ENCODE data around the gene CKM.

The CKM gene

DNA sequence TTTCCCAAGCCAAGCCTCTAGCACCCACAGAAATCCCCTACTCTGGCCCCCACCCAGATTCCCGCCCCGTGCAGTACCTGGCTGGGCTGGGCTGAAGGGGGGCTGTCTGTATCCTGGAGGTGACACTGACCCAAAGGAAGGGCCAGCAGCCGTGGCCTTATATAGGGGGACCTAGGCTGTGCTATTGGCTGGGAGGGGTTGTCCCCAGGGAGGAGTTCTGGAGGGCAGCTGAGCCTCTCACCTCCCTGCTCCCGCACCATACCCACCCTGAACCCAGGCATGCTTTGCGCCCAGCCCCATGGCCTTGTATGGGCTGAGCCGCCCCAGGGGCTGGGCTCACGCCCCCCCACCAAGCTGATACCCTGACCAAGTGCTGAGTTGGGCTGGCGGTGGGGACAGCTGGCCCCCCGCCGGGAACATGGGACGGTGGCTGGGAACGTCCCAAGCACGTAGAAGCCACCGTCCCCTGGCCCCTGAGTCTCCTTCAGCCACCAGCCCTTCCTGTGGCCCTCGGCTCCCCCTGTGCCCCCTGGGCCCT, at the start of gene CKM:
Gene CKM (minus strand): TSS at position 132 of the 538 bp plus-strand sequence. CDS start 3,162 bp downstream, outside the sequence.
- DNase-seq, result no peak

DNA sequence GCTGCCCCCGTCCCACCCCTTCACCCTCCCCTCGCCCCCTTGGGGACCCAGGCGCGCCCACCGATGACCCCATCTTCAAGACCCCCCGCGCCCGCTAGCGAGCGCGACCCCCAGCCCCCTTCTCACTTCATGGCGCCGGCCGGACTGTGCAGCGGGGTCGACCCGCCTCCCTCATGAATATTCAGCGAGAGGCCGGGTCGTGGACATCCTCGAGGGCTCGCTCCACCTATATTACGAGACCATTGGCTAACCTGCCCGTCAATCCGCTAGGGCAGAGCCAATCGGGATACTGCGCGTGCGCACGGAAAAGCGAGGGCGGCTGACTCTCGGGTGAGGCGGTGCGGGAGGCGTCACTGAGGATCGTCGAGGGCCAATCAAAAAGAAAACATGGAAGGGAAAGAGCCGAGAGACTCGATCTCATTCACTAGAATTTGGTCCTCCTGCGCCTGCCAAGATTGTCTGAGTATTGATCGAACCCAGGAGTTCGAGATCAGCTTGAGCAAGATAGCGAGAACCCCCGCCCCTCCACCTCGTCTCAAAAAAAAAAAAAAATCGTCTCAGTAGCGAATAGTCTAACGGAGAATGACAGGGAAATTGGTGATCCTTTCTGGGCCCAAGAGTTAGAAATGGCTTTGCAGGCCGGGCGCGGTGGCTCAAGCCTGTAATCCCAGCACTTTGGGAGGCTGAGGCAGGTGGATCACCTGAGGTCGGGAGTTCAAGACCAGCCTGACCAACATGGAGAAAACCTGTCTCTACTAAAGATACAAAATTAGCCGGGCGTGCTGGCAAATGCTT, 47.9 kb upstream of the CKM start, which contains the start of gene ERCC2:
Gene ERCC2 (minus strand): TSS at position 164 of the 795 bp plus-strand sequence. CDS start 33 bp downstream, at position 131.
- DNase-seq, result peak; percentile 95

DNA sequence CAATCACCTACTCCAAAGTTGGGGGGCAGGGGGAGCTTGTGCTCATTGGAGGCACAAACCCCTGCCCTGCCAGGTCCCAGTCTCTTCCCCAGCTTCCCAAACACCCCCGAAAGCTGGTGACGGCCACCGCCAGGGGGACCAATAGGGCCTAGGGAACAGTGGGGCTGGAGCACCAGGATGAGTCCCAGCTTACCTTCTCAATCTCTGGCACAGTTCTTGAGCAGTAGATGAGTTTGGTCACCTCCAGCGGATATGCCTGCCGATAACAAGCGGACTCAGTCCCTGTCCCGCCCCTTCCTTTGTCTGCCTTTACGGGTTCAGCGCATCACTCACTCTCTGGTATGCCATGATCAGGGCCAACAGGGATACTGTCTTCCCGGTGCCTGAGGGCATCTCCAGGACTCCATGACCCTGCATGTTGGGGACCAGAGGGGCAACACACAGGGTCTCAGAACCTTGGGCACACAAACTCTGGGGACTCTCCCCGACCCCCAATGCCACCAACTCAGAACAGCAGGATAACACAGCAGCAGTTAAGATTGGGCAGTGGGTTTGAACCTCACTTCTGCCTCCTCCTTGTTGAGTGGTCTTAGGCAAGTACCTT, 46.2 kb upstream of the CKM start:
- no peak for DNase-seq

DNA sequence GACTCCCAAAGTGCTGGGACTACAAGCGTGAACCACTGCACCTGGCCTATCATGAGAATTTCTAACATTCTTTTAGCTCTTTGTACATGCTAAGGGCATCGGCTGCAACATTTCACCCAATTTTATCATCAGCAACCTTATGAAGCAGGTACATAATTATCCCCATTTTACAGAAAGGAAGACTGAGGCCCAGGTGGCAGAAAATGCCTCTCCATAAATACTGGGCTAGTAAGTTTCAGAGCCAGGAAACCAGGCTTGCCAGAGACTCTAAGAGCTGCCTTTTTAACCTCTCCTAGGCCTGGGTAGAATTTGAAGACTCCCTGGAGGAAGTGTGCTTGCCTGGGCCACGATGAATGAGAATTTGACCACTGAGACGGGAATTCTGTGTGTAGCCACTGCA, 45.5 kb upstream of the CKM start:
- DNase-seq, result no peak

DNA sequence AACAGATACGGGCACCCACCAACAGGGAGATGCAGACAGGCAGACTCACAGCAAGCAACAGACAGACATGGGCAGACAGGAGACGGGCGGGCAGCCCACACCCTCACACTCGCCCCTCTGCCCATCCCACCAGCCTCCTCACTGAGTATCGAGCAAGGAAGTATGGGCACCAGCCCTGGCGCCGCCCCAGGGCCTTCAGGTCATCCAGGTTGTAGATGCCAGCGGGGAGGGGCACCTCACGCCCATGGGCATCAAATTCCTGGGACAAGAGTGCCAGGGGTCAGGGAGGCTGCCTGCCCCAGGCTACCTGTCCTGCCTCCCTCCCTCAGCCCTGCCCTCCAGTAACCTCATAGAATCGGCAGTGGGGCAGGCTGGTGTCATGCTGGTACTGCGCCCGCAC, 42.0 kb upstream of the CKM start:
- DNase-seq, result no peak

DNA sequence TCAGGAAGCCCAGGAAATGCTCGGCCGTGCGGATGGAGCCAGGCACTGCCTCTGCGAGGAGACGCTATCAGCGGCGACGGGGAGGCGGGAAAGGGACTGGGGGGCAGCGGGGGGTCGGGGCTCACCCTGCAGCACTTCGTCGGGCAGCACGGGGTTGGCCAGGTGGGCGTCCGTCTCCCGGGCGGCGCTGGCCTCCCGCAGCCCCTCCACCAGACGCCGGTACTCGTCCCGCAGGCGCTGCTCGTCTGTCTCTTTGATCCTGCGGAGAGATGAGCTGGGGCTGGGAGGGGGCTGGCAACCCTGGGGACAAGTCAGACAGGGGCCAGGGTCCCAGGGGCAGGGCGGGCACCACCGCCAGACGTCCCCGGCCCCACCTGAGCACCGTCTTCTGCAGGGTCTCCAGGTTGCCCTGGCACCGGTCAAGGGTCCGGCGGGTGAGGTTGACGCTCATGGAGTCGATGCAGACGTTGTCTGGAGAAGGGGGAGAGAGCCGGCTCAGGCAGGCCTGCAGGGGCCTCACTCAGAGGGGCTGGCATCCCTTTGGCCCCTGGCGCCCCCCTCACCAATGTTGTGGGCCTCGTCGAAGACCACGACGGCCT, 41.3 kb upstream of the CKM start:
- DNase-seq, result no peak

DNA sequence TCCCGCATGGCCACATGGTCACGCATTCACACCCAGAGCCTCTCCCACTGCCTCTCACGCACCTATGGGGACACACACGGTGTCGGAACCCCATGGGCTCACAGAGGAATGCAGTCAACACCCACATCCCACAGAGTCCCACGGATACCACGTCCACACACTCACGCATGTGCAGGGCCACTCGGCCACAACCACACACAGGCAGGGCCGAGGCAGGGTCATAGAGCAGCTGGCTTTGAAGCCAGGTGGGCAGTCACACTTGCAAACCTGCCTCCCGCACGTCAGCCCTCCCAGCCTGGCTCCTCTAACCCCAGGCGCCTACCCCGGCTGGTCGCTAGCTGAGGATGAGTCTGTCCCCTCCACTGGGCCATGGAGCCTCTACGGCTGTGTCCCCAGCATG, 39.6 kb upstream of the CKM start:
- no peak for DNase-seq

DNA sequence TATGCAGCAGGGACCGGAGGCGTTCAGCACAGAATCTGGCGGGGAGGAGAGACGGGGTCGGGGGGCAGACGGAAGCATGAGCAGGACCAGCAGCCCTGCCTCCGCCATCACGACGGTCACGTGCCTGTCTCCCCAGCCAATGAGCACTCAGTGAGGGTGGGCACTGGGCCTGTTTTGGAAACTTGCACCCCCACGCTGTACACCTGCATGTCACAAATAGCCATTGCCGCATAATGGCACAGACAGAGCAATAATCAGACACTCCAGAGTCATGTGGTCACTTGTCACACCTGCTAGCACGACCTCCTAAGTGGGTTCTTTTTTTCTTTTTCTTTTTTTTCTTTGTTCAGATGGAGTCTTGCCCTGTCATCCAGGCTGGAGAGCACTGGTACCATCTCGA, 38.9 kb upstream of the CKM start:
- DNase-seq, result no peak

DNA sequence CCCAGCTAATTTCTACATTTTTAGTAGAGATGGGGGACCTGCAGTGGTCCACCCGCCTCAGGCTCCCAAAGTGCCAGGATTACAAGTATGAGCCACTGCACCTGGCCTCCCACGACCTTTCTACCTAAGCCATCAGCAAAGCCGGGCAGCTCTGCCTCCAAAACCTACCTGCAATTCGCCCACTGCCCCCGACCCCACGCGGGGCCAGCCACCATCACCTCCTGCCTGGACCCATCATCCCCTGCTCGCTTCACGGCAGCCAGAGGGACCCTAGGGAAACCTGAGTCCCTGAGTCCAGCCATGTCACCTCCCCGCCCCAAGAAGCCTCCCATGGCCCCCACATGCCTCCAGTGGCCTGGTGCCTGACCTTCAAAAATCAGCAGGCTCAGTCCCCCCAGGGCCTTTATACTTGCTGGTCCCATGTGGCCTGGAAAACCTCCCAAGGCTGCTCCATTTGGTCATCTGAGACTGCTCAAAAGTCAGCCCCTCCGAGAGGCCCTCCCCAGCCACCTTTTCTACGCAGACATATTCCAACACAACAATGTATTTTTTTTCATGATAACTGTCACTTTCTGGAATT, 35.6 kb upstream of the CKM start:
- DNase-seq, result no peak

DNA sequence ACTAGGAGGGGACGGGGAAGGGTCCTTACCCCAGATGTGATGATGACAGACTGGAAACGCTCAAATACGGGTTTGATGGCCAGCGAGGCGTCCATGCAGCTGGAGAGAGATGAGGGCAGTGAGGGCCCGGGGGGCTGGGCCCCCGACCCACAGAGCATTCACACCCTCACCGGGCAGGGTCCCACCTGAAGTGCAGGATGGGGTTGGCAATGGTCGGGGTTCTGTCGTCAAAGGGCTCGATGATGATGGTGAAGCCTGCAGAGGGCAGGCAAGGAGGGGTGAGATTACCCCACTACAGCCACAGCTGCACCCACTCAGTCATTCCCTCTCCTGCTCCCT, 34.7 kb upstream of the CKM start:
- no peak for DNase-seq

DNA sequence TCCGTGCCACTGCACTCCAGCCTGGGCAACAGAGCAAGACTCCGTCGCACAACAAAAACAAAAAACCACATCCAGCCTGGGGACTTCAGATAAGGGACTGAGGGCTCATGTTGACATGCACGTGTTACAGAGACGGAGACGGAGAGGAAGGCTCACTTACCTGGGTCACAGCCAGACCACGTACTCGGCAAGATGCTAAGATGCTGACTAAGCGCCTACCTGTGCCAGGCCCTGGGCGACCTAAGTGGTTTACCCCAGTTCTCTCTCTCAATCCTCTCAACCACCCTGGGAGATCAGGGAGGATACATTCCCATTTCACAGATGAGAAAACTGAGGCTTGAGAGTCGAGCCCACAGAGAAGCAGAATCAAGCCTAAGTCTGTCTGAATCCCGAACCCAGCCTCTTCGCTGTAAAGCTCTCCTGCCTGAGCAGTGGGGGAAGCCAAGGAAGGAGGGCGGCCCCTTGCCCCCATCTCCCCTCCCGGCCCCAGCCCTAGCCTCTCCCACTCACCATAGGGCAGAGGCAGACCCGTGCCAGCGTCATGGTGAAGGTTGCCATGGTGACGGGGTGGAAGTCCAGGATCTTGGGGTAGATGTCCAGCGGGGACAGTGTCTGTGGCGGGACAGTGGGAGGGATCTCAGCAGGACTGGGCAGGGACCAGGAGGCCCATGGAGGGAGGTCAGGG, 34.2 kb upstream of the CKM start:
- DNase-seq, result no peak

DNA sequence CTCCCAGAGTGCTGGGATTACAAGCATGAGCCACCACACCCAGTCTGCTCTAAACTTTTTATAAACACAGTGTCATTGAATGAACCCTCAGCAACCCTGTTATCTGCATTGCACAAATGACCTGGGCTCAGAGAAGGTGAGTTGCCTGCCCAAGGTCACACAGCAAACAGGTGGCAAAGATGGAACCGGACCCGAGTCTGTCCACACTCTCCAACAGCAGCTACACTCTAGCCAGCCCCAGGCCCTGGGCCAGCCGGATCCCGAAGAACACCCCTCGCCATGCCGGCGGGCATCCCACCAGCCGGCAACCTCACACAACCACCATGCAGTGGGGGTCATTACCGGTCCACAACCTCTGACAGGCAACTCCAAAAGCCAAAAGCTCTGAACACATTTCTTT, 33.2 kb upstream of the CKM start:
- no peak for DNase-seq

DNA sequence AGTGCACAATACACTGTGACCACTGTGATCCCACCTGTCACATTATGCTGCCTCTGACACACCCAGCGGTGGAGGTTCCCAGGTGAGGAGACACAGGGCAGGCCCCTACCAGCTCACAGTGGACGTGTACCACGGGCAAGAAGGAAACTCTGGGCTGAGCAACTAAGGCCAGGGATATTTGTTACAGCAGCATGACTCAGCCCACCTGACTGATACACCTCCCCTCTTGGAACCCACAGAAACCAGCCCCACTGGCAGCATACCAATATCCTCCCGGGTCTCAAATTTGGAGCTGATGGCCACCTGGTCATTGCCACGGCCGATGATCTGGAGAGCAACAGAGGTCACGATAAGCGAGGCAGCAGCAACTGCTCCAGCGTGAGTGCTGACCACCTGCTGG, 32.7 kb upstream of the CKM start:
- DNase-seq, result no peak

DNA sequence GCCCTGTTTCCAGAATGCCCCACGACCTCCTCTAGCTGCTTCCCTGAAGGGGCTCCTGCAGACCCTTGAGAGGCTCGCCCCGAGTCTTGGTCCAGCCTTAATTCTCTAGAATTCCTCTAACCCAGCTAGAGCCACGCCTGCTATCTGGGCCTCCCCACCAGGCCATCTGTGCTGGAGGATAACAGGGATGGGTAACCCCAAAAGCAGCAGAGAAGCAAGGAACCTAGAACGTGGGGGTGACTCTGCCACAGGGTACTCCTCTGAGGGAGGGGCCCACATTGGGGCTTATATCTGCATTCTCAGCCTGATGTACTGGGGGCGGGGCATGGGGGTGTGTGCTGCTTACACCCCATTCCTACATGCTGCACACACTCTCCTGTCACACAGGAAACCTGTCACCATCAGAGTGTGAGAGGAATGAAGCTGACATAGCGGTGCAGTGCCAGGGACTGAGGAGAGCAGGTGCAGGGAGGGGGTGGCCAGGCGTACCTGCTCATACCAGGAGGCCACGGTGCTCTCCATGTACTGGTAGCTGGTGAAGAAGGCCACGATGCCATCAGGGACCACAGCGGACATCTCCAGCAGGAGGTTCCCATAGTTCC, 31.7 kb upstream of the CKM start:
- DNase-seq, result no peak

DNA sequence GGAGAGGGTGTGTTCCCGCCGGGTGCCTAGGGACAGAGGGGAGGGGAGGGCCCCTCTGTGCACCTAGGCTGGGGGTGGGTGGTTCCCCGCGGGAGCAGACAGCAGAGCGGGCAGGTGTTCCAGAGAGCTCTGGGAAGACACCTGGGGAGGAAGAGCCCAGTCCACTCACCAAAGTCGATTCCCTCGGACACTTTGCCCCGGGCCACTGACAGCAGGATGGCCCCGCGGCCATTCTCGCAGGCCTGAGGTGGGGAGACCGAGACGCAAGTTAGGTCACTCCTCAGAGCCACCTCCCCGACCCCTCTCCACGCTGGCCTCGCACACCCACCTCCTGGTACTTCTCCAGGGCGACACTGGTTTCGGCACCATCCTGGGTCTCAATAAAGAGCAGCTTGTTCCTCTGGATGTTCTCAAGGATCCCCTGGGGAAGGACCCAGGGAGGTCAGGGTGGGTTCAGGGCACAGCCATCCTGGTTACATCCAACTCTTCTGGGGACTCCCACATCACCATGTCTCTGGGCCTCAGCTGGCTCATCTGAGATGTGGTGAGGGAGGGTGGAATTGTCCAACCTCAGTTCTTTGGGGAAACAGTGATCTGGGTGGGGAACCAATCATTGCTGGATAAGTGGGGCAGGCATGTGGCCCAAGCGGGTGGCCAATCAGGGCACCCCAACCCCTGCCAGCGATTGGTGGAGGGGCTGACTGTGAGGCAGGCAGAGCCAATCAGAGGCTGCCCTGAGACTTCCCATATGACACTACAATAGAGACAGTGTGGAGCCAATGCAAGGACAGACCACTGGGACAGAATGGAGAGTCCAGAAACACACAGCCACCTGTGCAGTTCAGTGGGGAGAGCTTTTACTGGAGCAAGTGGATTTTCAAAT, 30.5 kb upstream of the CKM start:
- DNase-seq, result no peak

DNA sequence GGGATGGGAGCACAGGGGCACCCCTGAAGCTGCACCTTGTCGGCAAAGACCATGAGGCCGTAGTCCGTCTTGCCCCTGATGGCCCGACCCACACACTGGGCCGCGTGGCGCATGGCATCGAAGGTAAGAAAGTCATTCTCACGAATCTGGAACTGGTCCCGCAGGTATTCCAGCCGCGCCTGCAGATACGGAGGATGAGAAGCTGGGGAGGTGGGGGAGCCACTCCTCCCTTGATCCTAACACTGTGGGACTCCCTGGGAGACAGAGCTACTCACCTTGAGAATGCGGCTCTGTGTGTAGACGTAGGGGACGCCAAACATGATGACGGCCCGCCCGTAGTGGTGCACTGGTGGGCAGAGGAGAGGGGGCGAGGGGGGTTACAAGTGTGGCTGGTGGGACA, 29.8 kb upstream of the CKM start:
- DNase-seq, result no peak

DNA sequence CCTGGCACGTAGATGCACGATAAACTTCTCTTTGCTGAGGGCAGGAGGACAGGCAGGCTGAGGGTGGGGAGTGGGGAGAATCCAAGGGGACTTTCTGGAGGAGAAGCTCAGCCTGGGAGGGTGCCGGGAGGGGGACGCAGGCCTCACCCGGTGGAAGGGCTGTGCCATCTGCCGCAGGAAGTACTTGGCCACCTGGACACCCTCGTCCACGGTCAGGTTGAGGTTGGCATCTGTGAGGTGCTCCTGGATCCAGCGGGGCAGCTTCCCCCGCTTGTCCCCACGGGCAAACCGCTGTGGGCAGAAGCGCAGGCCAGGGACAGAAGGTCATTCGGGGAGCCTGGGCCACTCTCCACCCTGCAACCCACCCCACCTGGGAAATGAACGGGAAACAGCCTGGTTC, 29.4 kb upstream of the CKM start:
- no peak for DNase-seq

DNA sequence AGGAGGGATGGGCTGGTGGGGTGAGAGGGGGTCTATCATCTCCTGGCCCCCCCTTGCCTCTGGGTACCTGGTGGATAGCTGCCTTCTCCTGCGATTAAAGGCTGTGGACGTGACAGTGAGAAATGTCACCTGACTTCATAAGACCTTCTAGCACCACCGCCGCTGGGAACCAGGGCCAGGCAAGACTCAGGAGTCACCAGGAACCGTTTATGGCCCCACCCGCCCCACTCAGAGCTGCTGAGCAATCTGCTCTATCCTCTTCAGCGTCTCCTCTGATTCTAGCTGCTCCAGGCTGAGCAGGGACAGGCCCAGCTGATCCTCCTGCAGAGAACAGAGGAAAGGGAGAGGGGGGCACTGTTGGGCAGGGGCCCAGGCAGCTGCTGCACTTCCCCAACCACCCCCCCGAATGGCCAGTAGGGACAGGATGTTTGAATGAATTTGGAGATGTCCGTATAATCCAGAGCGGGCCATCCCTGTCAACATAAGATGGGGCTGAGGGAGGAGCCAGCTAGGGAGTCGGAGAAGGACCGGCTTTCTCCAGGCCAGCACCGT, 28.8 kb upstream of the CKM start:
- no peak for DNase-seq

DNA sequence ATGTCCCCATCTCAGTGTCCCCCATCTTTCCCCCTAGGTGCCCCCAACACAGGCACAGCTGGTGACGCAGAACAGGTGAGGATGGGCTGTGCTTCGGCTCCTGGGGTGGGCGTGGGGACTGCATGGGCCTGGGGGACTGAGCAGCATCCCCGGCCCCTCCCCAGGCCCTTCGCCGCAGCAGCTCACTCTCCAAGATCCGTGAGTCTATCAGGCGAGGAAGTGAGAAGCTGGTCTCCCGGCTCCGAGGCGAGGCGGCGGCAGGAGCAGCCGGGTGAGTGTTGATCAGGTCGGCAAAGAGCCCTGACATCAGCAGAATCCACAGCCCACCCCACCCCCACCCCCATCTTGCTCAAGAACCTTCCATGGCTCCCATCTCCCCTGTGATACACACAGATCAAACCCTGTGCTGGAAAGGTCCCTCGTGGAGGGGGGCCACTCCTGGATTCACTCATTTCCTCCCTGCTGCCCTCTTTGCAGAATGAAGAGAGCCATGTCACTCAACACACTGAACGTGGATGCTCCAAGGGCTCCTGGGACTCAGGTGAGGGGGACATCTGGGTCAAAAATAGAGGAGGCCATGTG, 27.9 kb upstream of the CKM start:
- DNase-seq, result no peak

DNA sequence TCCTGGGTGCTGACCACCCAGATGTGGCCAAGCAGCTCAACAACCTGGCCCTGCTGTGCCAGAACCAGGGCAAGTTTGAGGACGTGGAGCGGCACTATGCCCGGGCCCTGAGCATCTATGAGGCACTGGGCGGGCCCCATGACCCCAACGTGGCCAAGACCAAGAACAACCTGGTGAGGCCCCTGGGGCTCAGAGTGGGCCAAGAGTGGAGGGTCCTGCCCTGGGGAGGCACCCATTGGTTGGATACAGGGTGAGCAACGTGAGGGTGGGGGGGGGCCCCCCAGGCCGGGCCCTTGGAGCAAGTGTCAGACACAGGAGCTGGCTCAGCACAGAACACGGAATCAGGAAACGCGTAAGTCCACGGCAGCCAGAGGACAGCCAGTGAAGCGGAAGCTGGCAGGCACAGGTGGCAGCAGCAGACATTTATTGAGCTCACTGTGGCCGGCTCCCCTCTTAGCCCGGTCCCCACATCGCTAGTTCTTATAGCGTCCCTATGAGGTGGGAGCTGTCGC, 26.8 kb upstream of the CKM start:
- DNase-seq, result no peak

DNA sequence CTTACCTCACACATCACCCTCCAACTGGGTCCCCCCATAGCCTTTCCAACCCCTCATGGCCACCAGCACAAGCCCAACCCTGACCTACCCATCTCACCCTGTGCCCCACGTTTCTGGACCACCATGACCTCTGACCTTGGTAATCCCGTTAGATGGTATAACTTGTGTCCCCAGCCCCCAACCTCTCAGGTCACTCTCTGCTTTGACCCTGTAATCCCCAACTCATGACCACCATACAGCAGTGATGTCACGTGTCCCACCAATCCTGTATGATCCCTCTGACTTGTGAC, 26.4 kb upstream of the CKM start:
- no peak for DNase-seq

All from NCI-H1092 treated with DMSO at 0.1 percent for 48 hours (cell line).